Keratinocyte (primary cell): ENCODE results near the gene TCERG1L. TPM values are rescaled to one million over a fixed set of nuclear protein-coding genes. Genes with fewer than 3 reads are reported as not detected.

Source experiments
- DNase-seq: peaks from one replicate; pipeline ENCODE4 v3.0.0-alpha.2; 2011; ENCODE audit warnings: low read depth, missing footprints, low spot score
- FAIRE-seq: peaks from 2 replicates; lab custom pipeline; 2011; peaks lifted over from hg19 to GRCh38; lab: Jason Lieb, UNC
- H2AFZ ChIP-seq: 2 replicates; pipeline ENCODE4 v1.6.0; 2012; ENCODE audit warnings: low read length, control low read depth, inconsistent platforms; ENCODE audit not compliant: control insufficient read depth
- H3K27ac ChIP-seq: 2 replicates; pipeline ENCODE4 v1.5.1; 2011; ENCODE audit warnings: low read length; ENCODE audit not compliant: control insufficient read depth, insufficient read depth
- H3K27me3 ChIP-seq: 3 replicates; pipeline ENCODE4 v1.6.0; 2011; ENCODE audit warnings: low read length; ENCODE audit not compliant: control insufficient read depth, insufficient read depth; ENCODE audit errors: extremely low read depth
- H3K36me3 ChIP-seq, 2 experiments: 2 replicates in 1 of 2; 3 replicates in 1 of 2; pipeline ENCODE4 v1.5.1; 2011; ENCODE audit warnings: low read length in 2 of 2, mild to moderate bottlenecking in 1 of 2; ENCODE audit not compliant: control insufficient read depth in 2 of 2, insufficient read depth in 2 of 2; ENCODE audit errors: extremely low read depth in 1 of 2
- H3K4me1 ChIP-seq: 3 replicates; pipeline ENCODE4 v1.5.1; 2011; ENCODE audit warnings: low read length; ENCODE audit not compliant: control insufficient read depth, insufficient read depth; ENCODE audit errors: extremely low read depth
- H3K4me2 ChIP-seq: 3 replicates; pipeline ENCODE4 v1.6.0; 2011; ENCODE audit warnings: low read depth, low read length; ENCODE audit not compliant: control insufficient read depth, insufficient read depth; ENCODE audit errors: extremely low read depth
- H3K4me3 ChIP-seq, 3 experiments: fragments of 200-600 bp in 1 of 3; sonication (generic) in 1 of 3; 2 replicates in 2 of 3; 3 replicates in 1 of 3; pipeline ENCODE4 v1.5.1; 2011 to 2016; ENCODE audit warnings: low read length in 3 of 3, mild to moderate bottlenecking in 3 of 3, control low read depth in 2 of 3, inconsistent platforms in 1 of 3, low read depth in 1 of 3, mixed read lengths in 1 of 3, mixed run types in 1 of 3, moderate library complexity in 1 of 3; ENCODE audit not compliant: control insufficient read depth in 2 of 3, insufficient read depth in 2 of 3; ENCODE audit errors: extremely low read depth in 1 of 3
- H3K79me2 ChIP-seq: 2 replicates; pipeline ENCODE4 v1.6.0; 2012; ENCODE audit warnings: low read length; ENCODE audit not compliant: control insufficient read depth, insufficient read depth
- H3K9ac ChIP-seq: 3 replicates; pipeline ENCODE4 v1.6.0; 2011; ENCODE audit warnings: low read length; ENCODE audit not compliant: control insufficient read depth, insufficient read depth; ENCODE audit errors: extremely low read depth
- H3K9me1 ChIP-seq: 3 replicates; pipeline ENCODE4 v1.6.0; 2011; ENCODE audit warnings: low read length; ENCODE audit not compliant: control insufficient read depth, insufficient read depth; ENCODE audit errors: extremely low read depth
- H3K9me3 ChIP-seq: 2 replicates; pipeline ENCODE4 v1.5.1; 2012; ENCODE audit warnings: low read depth, low read length; ENCODE audit not compliant: control insufficient read depth
- H4K20me1 ChIP-seq: 3 replicates; pipeline ENCODE4 v1.6.0; 2011; ENCODE audit warnings: low read length; ENCODE audit not compliant: control insufficient read depth, insufficient read depth; ENCODE audit errors: extremely low read depth
- EZH2 ChIP-seq: IDR thresholded peaks from one replicate; pipeline ENCODE4 v1.6.1; 2012; ENCODE audit warnings: inconsistent platforms, mild to moderate bottlenecking, low read length, moderate library complexity
- dilution Hi-C: fragments of 300-500 bp; cut with MboI; formaldehyde crosslinking; loops from one replicate; pipeline ENCODE4 v1.7.0; 2020; ENCODE audit warnings: low sequenced_read_pairs; ENCODE audit not compliant: extremely low pct_ligation_motif_present
- polyA plus RNA-seq, 5 experiments: library from polyadenylated mRNA; depleted of rRNA in 3 of 5; stranded (reverse) in 3 of 5; stranded (forward) in 1 of 5; unstranded in 1 of 5; fragments of >200 nt; gene quantifications; 1 replicate in 1 of 5; 2 replicates in 3 of 5; 3 replicates in 1 of 5; pipeline versions ENCODE4 v1.2.1 to v1.2.3, GENCODE V29; 2011 to 2012; ENCODE audit warnings: missing spikeins in 2 of 5, low read depth in 1 of 5, low replicate concordance in 1 of 5
- TF ChIP-seq, protein P1 (sequence below), 3 experiments: IDR thresholded peaks in 1 of 3; conservative IDR thresholded peaks in 1 of 3; optimal IDR thresholded peaks in 1 of 3; 2 replicates in 2 of 3; 3 replicates in 1 of 3; pipeline versions ENCODE3 to v1.5.1; 2011; ENCODE audit warnings: low read length in 3 of 3, mild to moderate bottlenecking in 3 of 3, moderate library complexity in 2 of 3, control low read depth in 1 of 3, inconsistent platforms in 1 of 3; ENCODE audit not compliant: insufficient read depth in 2 of 3; ENCODE audit errors: extremely low read depth in 1 of 3

Gene TCERG1L
- polyA plus RNA-seq, 1 donor (not counting 4 experiments of a cell fraction or from before 2014, with no cell fraction given) = not detected

DNA sequence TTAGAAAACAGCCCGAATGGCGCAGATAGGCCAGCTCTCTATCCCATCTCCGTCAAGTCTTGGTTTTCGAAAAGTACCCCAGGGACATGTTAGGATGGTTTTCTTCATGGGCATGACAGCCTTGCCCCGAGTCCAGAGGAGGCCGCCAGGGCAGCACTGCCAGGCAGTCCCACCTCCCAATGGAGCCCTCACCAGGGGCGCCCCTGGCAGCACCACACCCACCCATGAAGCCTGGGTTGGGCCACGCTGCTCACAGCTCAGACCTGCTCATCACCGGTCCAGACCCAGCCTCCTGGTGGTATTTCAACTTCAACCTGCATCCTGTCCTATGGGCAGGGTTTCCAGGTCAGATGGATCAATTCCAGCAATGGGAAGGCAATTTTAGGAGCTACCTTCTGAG is 53.3 kb downstream of the TCERG1L start:
- TF ChIP-seq, protein P1, sequence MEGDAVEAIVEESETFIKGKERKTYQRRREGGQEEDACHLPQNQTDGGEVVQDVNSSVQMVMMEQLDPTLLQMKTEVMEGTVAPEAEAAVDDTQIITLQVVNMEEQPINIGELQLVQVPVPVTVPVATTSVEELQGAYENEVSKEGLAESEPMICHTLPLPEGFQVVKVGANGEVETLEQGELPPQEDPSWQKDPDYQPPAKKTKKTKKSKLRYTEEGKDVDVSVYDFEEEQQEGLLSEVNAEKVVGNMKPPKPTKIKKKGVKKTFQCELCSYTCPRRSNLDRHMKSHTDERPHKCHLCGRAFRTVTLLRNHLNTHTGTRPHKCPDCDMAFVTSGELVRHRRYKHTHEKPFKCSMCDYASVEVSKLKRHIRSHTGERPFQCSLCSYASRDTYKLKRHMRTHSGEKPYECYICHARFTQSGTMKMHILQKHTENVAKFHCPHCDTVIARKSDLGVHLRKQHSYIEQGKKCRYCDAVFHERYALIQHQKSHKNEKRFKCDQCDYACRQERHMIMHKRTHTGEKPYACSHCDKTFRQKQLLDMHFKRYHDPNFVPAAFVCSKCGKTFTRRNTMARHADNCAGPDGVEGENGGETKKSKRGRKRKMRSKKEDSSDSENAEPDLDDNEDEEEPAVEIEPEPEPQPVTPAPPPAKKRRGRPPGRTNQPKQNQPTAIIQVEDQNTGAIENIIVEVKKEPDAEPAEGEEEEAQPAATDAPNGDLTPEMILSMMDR (optimal IDR thresholded peaks at IDR 0.05 in 1 of 3, IDR thresholded peaks at IDR 0.05 in 1 of 3, conservative IDR thresholded peaks at IDR 0.05 in 1 of 3; ENCODE audit: extremely low read depth in 1 of 3, insufficient read depth in 2 of 3, low read length in 3 of 3) = no peak
- TF ChIP-seq EZH2 = no peak
- Histone ChIP-seq H3K27ac (no peak overlapping the region), H3K36me3 (no peaks in the 10 kb centered on the region), H4K20me1 (no peaks in the 10 kb centered on the region), H3K9me1 (no peaks in the 10 kb centered on the region), H3K79me2 (no peaks in the 10 kb centered on the region), H3K27me3 (no peaks in the 10 kb centered on the region), H2AFZ (no peak overlapping the region), H3K4me1 (no peaks in the 10 kb centered on the region), H3K9ac (no peak overlapping the region), H3K4me2 (no peak overlapping the region), H3K4me3 (no peak overlapping the region), H3K9me3 (peaks cover 15% of the 10 kb centered on the region)
- no peak for FAIRE-seq
- no peak for DNase-seq
- dilution Hi-C loops = no loop called here

DNA sequence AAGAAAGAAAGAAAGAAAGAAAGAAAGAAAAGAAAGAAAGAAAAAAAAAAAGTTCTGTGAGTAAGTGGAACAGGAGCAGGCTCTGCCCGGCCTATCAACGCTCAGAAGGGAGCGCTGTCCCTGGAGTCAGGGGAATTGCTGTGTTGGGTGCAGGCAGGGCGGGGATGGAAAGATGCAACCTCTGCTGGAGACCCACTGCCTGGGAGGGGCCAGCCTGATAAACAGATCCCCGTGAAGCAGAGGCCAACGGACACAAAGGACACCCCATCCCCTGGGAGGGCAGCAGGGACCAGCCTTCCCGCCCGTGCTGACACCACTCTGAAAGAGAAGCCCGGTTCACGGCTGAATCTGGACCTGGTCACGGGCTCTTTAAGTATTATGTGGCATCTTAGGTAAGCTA is 54.5 kb downstream of the TCERG1L start:
- dilution Hi-C loops = no loop called here
- Histone ChIP-seq H3K4me1 (no peaks in the 10 kb centered on the region), H4K20me1 (no peaks in the 10 kb centered on the region)

More for the DNA sequence above, 54.5 kb downstream of the TCERG1L start:
- H3K9me3 ChIP-seq = peaks cover 18% of the 10 kb centered on the region
- H3K9me1 ChIP-seq = no peaks in the 10 kb centered on the region
- H3K4me3 ChIP-seq = no peak overlapping the region
- DNase-seq = no peak
- no peak overlapping the region for H3K27ac ChIP-seq
- no peak for FAIRE-seq
- H3K79me2 ChIP-seq = no peaks in the 10 kb centered on the region
- no peak overlapping the region for H3K9ac ChIP-seq
- no peaks in the 10 kb centered on the region for H3K36me3 ChIP-seq
- H3K27me3 ChIP-seq = no peaks in the 10 kb centered on the region
- H3K4me2 ChIP-seq = no peak overlapping the region
- no peak for TF ChIP-seq EZH2
- TF ChIP-seq, protein P1 (optimal IDR thresholded peaks at IDR 0.05 in 1 of 3, IDR thresholded peaks at IDR 0.05 in 1 of 3, conservative IDR thresholded peaks at IDR 0.05 in 1 of 3; ENCODE audit: extremely low read depth in 1 of 3, insufficient read depth in 2 of 3, low read length in 3 of 3) = no peak
- H2AFZ ChIP-seq = no peak overlapping the region
